Uterus (tissue), 4 donors: ENCODE results near the gene IKZF4. TPM values are rescaled to one million over a fixed set of nuclear protein-coding genes. Genes with fewer than 3 reads are reported as not detected.
A peak's percentile ranks its signal among the peaks of the same experiment; 100 is the strongest.
"Not testable (repeated sequence)": the region's sequence is repeated elsewhere in the genome, so short reads cannot be mapped to it uniquely, and the experiment has no call there.

Experiments
- DNase-seq, 2 donors: peaks; one replicate each; pipeline ENCODE4 v3.0.0-alpha.2; 2019 to 2020
- H3K27ac ChIP-seq, 2 donors: fragments of 200-600 bp; sonication (generic); 1 replicate in 1 of 2; 2 replicates in 1 of 2; pipeline ENCODE4 v1.5.1; 2016 to 2018
- H3K27me3 ChIP-seq, 2 donors: fragments of 200-600 bp; sonication (generic); one replicate each; pipeline ENCODE4 v1.5.1; 2018 to 2019; ENCODE audit warnings: control low read depth in 1 of 2
- H3K36me3 ChIP-seq, 2 donors: fragments of 200-600 bp; sonication (generic); one replicate each; pipeline ENCODE4 v1.5.1; 2019; ENCODE audit warnings: control low read depth in 1 of 2
- H3K4me1 ChIP-seq, 2 donors: fragments of 200-600 bp; sonication (generic); one replicate each; pipeline ENCODE4 v1.5.1; 2018 to 2019; ENCODE audit warnings: control low read depth in 1 of 2
- H3K4me3 ChIP-seq, 2 donors: fragments of 200-600 bp; sonication (generic); 1 replicate in 1 of 2; 2 replicates in 1 of 2; pipeline ENCODE4 v1.5.1; 2018 to 2019; ENCODE audit warnings: mild to moderate bottlenecking in 1 of 2
- H3K9me3 ChIP-seq, 2 donors: fragments of 200-600 bp; sonication (generic); one replicate each; pipeline ENCODE4 v1.5.1; 2019; ENCODE audit warnings: control low read depth in 1 of 2
- POLR2A ChIP-seq, 2 donors: fragments of 450-650 bp; IDR thresholded peaks; one replicate each; pipeline ENCODE4 v1.6.1; 2016; ENCODE audit warnings: antibody characterized with exemption in 2 of 2, mild to moderate bottlenecking in 1 of 2, moderate library complexity in 1 of 2
- intact Hi-C: fragments of 100-400 bp; cut with DNase I; formaldehyde crosslinking; loops from one replicate; pipeline ENCODE4 v1.15.1; 2023; ENCODE audit warnings: low total_unique reads
- total RNA-seq, 4 donors: library from RNA; depleted of rRNA in 3 of 4; stranded (reverse); fragments of >200 nt in 3 of 4; gene quantifications; one replicate each; pipeline versions ENCODE4 v1.1.0 to v1.2.4, GENCODE V29; 2014 to 2023
- TF ChIP-seq, protein P1 (sequence below), 4 experiments: fragments of 200-600 bp in 2 of 4; fragments of 450-650 bp in 2 of 4; sonication (generic) in 2 of 4; IDR thresholded peaks; one replicate each; pipeline ENCODE4 v1.5.1; 2016 to 2019; ENCODE audit warnings: antibody characterized with exemption in 4 of 4, mild to moderate bottlenecking in 2 of 4, moderate library complexity in 1 of 4
- donor health status: DM: yes; HTN: yes; CAD: no.

IKZF4 gene
- total RNA-seq, 4 donors from 2014 or later, result 4.4 to 19.4 (median 5.6) TPM; not detected in 1

DNA sequence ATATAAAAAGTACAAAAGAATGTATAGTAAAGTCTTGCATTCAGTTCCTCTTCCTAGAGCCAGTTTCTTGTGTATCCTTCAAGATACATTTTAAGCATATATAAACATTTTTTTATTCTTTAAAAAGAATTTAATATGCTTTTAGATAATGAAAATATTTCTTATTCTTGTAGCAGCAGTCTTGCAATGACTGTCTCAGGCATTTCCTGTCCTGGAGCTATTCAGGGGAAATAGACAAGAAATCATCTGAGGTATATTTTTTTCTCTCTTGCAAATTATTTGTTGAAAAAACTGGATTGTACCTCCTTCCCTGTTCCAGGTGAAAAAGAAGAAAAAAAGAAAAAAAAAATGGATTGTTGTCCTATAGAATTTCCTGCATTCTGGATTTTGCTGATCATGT, 42.2 kb downstream of the IKZF4 start:
- Histone ChIP-seq H3K4me3 (no peak overlapping the region), H3K9me3 (no peaks in the 10 kb centered on the region), H3K27me3 (no peaks in the 10 kb centered on the region), H3K27ac (no peak overlapping the region), H3K36me3 (no peaks in the 10 kb centered on the region), H3K4me1 (no peaks in the 10 kb centered on the region)
- TF ChIP-seq, protein P1, sequence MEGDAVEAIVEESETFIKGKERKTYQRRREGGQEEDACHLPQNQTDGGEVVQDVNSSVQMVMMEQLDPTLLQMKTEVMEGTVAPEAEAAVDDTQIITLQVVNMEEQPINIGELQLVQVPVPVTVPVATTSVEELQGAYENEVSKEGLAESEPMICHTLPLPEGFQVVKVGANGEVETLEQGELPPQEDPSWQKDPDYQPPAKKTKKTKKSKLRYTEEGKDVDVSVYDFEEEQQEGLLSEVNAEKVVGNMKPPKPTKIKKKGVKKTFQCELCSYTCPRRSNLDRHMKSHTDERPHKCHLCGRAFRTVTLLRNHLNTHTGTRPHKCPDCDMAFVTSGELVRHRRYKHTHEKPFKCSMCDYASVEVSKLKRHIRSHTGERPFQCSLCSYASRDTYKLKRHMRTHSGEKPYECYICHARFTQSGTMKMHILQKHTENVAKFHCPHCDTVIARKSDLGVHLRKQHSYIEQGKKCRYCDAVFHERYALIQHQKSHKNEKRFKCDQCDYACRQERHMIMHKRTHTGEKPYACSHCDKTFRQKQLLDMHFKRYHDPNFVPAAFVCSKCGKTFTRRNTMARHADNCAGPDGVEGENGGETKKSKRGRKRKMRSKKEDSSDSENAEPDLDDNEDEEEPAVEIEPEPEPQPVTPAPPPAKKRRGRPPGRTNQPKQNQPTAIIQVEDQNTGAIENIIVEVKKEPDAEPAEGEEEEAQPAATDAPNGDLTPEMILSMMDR (IDR thresholded peaks at IDR 0.05), result no peak
- no peak for TF ChIP-seq POLR2A (IDR thresholded peaks at IDR 0.05)
- DNase-seq, result no peak
- intact Hi-C loops, result no loop called here

DNA sequence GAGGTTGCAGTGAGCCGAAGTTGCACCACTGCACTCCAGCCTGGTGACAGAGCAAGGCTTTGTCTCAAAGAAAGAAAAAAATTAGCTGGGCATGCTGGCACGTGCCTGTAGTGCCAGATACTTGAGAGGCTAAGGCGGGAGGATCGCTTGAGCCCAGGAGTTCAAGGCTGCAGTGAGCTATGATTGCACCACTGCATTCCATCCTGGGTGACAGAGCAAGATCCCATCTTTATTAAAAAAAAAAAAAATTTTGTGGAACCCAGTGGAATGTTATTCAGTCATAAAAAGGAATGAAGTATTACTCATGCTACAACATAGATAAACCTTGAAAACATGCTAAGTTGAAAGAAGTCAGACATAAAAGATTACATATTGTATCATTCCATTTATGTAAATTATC, 50.8 kb downstream of the IKZF4 start:
- intact Hi-C loops, result no loop called here
- no peaks in the 10 kb centered on the region for H3K4me1 ChIP-seq
- no peaks in the 10 kb centered on the region for H3K36me3 ChIP-seq

DNA sequence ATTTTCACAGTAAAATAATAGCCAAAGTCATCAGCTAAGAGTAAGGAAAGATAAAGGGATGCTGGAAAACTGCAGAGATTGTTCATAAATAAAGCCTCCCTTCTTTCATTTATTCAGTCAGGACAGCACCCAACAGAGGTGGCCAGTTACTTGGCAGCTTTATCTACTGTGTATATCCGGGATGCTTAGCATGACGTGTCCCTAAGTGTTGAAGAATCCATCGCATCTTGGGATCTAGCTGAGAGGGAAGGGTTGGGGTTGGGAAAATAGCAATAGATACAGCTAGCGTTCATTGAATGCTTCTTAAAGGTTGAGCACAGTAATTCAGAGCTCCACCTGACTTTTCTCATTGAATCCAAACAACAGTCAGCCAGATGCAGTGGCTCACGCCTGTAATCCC, 53.6 kb downstream of the IKZF4 start:
- intact Hi-C loops, result no loop called here
- H3K4me1 ChIP-seq, result no peaks in the 10 kb centered on the region
- no peak overlapping the region for H3K4me3 ChIP-seq
- TF ChIP-seq, protein P1 (IDR thresholded peaks at IDR 0.05), result no peak
- no peak for TF ChIP-seq POLR2A (IDR thresholded peaks at IDR 0.05)
- H3K9me3 ChIP-seq, result no peaks in the 10 kb centered on the region
- H3K27me3 ChIP-seq, result no peaks in the 10 kb centered on the region
- no peak overlapping the region for H3K27ac ChIP-seq
- no peaks in the 10 kb centered on the region for H3K36me3 ChIP-seq
- no peak for DNase-seq

More for the DNA sequence above, 50.8 kb downstream of the IKZF4 start:
- no peaks in the 10 kb centered on the region for H3K27me3 ChIP-seq
- H3K27ac ChIP-seq, result no peak overlapping the region
- no peak overlapping the region for H3K4me3 ChIP-seq
- no peaks in the 10 kb centered on the region for H3K9me3 ChIP-seq
- TF ChIP-seq POLR2A (IDR thresholded peaks at IDR 0.05), result no peak
- TF ChIP-seq, protein P1 (IDR thresholded peaks at IDR 0.05), result no peak
- no peak for DNase-seq

DNA sequence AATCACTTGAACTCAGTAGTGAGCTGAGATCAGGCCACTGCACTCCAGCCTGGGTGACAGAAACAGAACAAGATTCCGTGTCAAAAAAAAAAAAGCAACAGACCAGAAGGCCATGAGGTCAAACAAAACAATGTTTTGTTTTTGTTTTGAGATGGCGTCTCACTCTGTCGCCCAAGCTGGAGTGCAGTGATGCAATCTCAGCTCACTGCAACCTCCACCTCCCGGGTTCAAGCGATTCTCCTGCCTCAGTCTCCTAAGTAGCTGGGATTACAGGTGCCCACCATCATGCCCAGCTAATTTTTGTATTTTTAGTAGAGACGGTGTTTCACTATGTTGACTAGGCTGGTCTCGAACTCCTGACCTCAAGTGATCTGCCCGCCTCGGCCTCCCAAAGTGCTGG, 57.1 kb downstream of the IKZF4 start:
- H3K36me3 ChIP-seq, intact Hi-C loops, H3K27ac ChIP-seq, H3K27me3 ChIP-seq, H3K9me3 ChIP-seq, H3K4me3 ChIP-seq, DNase-seq, H3K4me1 ChIP-seq: not testable (repeated sequence)

DNA sequence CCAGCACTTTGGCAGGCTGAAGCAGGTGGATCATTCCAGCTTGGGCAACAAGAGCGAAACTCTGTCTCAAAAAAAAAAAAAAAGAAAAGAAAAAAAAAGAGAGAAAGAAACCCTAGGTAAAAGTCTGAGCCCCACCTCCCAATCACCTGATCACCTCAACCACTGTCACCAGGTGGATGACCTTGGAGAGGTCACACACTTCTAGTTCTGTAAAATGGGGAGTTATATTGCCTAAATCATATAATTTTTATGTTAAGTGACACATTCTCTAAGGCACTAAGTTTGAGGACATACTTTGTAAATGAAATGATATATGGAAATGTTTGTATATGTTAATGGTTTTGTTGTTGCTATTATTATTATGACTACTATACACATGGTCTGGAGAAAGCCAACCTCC, 57.6 kb downstream of the IKZF4 start:
- no peaks in the 10 kb centered on the region for H3K27me3 ChIP-seq
- peaks cover 0 to 4% of the 10 kb centered on the region in 2 donors for H3K4me1 ChIP-seq
- peak overlapping the region; percentile 73 to 81 for H3K27ac ChIP-seq
- H3K9me3 ChIP-seq, result no peaks in the 10 kb centered on the region
- DNase-seq, result no peak
- no peaks in the 10 kb centered on the region for H3K36me3 ChIP-seq
- no peak for TF ChIP-seq POLR2A (IDR thresholded peaks at IDR 0.05)
- TF ChIP-seq, protein P1 (IDR thresholded peaks at IDR 0.05), result no peak
- no peak overlapping the region for H3K4me3 ChIP-seq
- intact Hi-C loops, result no loop called here
